ENCODE measurements around the gene SLC30A10.
"Not testable (repeated sequence)": the region's sequence is repeated elsewhere in the genome, so short reads cannot be mapped to it uniquely, and the experiment has no call there.

Gene SLC30A10

DNA sequence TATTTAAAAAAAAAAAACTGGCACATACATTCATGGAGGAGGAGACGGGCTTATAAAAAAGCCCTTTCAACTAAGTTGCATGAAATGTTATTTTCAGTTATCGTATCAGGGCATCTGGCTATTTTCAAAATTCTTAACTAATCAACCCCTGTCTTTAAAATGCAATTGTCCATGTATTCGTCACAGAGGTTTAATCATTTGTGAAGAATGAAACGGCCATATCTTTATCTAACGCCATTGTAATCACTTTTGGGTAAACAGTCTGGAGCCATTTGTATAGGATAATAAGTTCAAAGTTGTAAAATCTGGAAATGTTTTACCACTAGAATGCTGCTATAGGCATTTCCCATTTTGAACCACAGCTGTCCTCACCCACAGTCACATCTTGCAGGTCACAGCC lies 30.4 kb downstream of the SLC30A10 start:
- no peak for DNase-seq (ENCODE audit: low read depth in 2 of 2, low spot score in 1 of 2)

- not testable (repeated sequence) for DNase-seq (ENCODE audit: low read depth in 2 of 2, low spot score in 1 of 2)
Observed at GRCh38 chr1:219892271-219892670, 36.1 kb downstream of the SLC30A10 start.

GRCh38 chr1:219891846-219892245 lies 36.5 kb downstream of the SLC30A10 start:
- DNase-seq (ENCODE audit: low read depth in 2 of 2, low spot score in 1 of 2) = not testable (repeated sequence)

GRCh38 chr1:219888667-219889066 lies 39.7 kb downstream of the SLC30A10 start:
- DNase-seq (ENCODE audit: low read depth in 2 of 2, low spot score in 1 of 2) = not testable (repeated sequence)

- DNase-seq (ENCODE audit: low read depth in 2 of 2, low spot score in 1 of 2) = no peak
Observed at GRCh38 chr1:219885680-219886079, 42.7 kb downstream of the SLC30A10 start.

DNA sequence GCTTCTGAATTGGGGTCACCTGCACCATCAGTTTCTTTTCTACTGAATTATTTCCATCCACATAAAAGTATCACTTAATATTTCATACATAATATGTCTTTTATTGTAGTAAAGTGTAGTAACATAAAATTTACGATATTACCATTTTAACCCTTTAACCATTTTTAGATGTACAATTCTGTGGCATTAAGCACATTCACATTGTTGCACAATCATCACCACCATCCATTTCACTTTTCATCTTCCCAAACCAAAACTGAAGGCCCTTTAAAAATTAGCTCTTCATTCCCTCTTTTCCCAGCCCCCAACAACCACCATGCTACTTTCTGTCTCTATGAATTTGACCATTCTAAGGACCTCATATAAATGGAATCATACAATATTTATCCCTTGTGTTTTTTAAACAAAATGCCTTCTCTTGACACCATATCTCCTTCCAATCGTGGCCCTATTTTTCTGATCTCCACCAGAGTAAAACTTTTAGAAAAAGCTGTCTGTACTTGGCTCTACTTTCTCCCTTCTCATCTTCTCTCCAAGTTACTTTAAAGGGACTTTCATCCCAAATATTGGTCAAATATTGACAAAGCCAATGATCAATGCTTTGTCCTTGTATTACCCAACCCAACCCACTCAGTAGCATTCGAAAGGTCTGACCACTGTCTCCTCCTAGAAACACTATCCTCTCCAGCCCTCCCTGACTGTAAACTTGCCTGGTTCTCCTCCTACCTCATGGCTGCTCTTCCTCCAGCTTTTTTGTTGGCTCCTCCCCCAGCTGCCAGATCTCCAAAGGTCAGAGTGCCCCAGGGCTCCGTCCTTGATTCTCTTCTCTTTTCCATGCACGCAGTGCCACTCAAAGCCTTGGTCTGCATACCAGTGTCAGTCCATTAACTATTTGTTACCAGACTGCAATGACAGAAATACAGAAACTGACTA lies 44.7 kb downstream of the SLC30A10 start:
- DNase-seq (ENCODE audit: low read depth in 2 of 2, low spot score in 1 of 2) = no peak

- no peak for DNase-seq (ENCODE audit: low read depth in 2 of 2, low spot score in 1 of 2)
Observed at GRCh38 chr1:219882755-219883154, 45.6 kb downstream of the SLC30A10 start.

GRCh38 chr1:219882096-219882495 lies 46.3 kb downstream of the SLC30A10 start:
- DNase-seq (ENCODE audit: low read depth in 2 of 2, low spot score in 1 of 2) = no peak

- no peak for DNase-seq (ENCODE audit: low read depth in 2 of 2, low spot score in 1 of 2)
Observed at GRCh38 chr1:219880765-219881457, 47.4 kb downstream of the SLC30A10 start.

DNA sequence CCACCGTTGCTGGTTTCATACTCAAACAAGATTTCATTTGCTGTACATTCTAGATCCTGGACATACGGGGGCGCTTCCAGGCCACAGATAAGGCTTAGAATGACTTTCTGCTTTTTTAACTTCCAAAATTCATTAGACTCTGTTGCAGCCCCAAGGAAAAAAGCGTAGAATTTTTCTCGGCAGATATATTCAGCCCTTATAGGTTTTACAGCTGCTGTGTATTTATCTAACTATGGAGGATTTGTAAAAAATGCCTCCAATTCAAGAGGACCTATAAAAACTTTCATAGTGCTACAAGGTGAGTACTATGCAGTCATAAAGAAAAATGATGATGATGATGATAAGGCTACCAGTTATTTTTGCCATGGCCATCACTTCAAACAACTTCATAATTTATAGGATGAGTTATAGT lies 51.6 kb downstream of the SLC30A10 start:
- DNase-seq (ENCODE audit: low read depth in 2 of 2, low spot score in 1 of 2) = no peak

DNA sequence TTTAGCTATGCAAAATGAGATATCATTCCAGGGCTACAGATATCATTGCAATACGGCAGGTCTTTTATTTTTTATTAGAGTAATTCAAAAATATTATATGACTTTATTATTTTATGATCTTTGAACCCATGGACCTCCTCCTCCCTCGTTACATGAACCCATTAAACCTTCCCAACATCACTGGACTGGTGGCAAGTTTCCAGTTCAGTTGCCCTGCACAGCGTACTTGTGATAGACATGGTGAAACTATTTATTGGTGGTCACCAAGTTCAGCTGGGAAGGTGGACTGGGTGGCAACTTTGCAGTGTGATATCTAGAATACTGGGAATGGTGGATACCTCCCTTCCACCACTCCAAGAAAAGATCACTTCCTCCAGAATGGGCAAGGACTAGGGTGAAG lies 52.5 kb downstream of the SLC30A10 start:
- DNase-seq (ENCODE audit: low read depth in 2 of 2, low spot score in 1 of 2) = no peak

DNA sequence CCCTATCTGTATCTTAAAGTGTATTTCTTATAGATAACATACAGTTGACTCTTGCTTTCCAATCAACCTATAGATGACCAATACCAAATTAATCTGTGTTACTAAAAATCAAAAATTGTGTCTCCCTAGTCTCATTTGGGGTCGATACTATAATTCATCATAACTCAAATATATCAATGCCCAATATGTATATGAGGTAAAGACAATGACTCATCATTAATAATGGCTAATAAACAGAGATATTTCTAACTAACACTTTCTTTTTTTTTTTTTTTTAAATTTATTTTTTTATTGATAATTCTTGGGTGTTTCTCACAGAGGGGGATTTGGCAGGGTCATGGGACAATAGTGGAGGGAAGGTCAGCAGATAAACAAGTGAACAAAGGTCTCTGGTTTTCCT lies 55.8 kb downstream of the SLC30A10 start:
- DNase-seq (ENCODE audit: low read depth in 2 of 2, low spot score in 1 of 2) = not testable (repeated sequence)

GRCh38 chr1:219871427-219872057 lies 56.8 kb downstream of the SLC30A10 start:
- DNase-seq (ENCODE audit: low read depth in 2 of 2, low spot score in 1 of 2) = no peak

- not testable (repeated sequence) for DNase-seq (ENCODE audit: low read depth in 2 of 2, low spot score in 1 of 2)
Observed at GRCh38 chr1:219868615-219869014, 59.7 kb downstream of the SLC30A10 start.
